Sigmoid colon (tissue), 4 donors: Measurements from ENCODE around the gene FZD10.

Experiments used
- EP300 ChIP-seq, 4 donors: sonication (generic); formaldehyde crosslinking; IDR thresholded peaks; one replicate each; pipeline ENCODE4 v1.6.1; 2017; ENCODE audit warnings: antibody characterized with exemption in 4 of 4
- POLR2A ChIP-seq, 2 donors: fragments of 450-650 bp; IDR thresholded peaks; one replicate each; pipeline ENCODE4 v1.6.1; 2016; ENCODE audit warnings: antibody characterized with exemption in 2 of 2, mild to moderate bottlenecking in 2 of 2, moderate library complexity in 2 of 2
- POLR2AphosphoS5 ChIP-seq, 4 donors: sonication (generic); formaldehyde crosslinking; IDR thresholded peaks; one replicate each; pipeline ENCODE4 v1.6.1; 2017; ENCODE audit warnings: antibody characterized with exemption in 4 of 4
- TF ChIP-seq, protein P1 (sequence below), 4 experiments: fragments of 450-650 bp in 3 of 4; fragments of 200-600 bp in 1 of 4; IDR thresholded peaks; one replicate each; pipeline ENCODE4 v1.5.1; 2016 to 2019; ENCODE audit warnings: antibody characterized with exemption in 4 of 4, mild to moderate bottlenecking in 3 of 4, moderate library complexity in 2 of 4

DNA sequence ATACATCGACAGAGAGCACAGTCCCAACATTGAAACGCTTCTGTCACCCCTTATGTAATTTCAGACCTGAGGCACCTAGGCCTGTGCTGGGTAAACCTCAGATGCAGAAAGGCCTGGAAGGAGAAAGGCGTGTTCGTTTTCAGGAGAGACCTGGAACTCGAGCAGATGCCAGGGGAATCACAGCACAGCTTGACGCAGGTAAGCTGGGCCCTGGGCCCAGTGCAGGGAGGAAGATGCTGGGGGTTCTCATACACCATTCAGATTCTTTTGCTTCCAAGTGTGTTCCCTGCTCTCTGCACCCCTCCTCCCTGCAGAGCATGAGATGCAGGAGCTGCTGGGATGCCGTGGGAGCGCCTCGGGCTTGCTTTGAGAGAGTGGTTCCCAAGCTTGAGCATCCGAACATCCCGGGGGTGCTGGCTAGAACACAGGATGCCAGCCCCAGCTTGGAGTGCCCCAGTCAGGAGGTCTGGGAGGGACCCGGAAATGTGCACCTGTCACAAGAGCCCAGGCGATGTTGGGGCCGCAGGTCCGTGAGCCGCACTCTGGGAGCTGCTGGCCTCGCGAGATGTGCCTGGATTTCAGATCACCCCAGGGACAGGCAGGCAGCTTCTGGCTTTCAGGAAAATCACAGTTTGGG lies 35.9 kb downstream of the FZD10 start:
- TF ChIP-seq, protein P1, sequence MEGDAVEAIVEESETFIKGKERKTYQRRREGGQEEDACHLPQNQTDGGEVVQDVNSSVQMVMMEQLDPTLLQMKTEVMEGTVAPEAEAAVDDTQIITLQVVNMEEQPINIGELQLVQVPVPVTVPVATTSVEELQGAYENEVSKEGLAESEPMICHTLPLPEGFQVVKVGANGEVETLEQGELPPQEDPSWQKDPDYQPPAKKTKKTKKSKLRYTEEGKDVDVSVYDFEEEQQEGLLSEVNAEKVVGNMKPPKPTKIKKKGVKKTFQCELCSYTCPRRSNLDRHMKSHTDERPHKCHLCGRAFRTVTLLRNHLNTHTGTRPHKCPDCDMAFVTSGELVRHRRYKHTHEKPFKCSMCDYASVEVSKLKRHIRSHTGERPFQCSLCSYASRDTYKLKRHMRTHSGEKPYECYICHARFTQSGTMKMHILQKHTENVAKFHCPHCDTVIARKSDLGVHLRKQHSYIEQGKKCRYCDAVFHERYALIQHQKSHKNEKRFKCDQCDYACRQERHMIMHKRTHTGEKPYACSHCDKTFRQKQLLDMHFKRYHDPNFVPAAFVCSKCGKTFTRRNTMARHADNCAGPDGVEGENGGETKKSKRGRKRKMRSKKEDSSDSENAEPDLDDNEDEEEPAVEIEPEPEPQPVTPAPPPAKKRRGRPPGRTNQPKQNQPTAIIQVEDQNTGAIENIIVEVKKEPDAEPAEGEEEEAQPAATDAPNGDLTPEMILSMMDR (IDR thresholded peaks at IDR 0.05): no peak
- no peak for TF ChIP-seq POLR2A (IDR thresholded peaks at IDR 0.05)
- no peak for TF ChIP-seq POLR2AphosphoS5 (IDR thresholded peaks at IDR 0.05)
- TF ChIP-seq EP300 (IDR thresholded peaks at IDR 0.05): no peak
